ENCODE results near the gene UQCRC2.
"Not testable (repeated sequence)": the region's sequence is repeated elsewhere in the genome, so short reads cannot be mapped to it uniquely, and the experiment has no call there.

UQCRC2 gene

DNA sequence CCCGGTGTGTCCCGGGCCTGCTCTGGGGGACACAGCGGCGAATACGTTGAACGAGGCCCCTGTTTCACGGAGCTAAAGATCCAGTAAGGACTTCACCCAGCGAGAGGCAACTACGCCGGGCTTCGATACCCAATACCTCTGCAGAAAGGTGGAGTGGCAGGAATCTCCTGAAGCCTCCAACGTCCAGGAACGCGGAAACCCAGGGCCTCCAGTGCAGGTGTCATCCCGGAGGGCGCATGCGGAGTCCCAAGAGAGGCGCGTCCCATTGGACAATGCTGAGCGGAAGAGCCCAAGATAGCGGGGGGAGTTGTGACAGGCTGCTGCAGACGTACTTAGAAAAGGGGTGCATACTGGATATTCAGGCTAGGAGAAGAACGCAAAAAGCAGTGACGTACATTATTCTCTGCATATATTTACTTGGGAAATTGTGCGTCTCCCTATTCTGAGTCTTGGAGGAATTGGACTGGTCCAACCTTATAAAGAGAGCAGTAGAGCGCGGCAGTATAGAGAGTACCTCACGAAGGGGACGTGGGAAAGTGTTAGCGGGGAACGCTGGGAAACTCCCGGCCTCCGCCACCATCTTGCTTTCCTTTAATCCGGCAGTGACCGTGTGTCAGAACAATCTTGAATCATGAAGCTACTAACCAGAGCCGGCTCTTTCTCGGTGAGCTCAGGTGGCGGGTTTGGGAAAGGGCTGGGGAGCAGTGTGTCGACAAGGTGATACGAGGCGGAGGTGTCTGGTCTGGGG, at the start of gene UQCRC2:
Gene UQCRC2, plus strand, starts transcription at position 569 of the 748 bp plus-strand sequence. Its CDS starts 63 bp downstream, at position 632.
- peak; percentile 85 for DNase-seq (ENCODE audit: low read depth)
- TF ChIP-seq, protein P1, sequence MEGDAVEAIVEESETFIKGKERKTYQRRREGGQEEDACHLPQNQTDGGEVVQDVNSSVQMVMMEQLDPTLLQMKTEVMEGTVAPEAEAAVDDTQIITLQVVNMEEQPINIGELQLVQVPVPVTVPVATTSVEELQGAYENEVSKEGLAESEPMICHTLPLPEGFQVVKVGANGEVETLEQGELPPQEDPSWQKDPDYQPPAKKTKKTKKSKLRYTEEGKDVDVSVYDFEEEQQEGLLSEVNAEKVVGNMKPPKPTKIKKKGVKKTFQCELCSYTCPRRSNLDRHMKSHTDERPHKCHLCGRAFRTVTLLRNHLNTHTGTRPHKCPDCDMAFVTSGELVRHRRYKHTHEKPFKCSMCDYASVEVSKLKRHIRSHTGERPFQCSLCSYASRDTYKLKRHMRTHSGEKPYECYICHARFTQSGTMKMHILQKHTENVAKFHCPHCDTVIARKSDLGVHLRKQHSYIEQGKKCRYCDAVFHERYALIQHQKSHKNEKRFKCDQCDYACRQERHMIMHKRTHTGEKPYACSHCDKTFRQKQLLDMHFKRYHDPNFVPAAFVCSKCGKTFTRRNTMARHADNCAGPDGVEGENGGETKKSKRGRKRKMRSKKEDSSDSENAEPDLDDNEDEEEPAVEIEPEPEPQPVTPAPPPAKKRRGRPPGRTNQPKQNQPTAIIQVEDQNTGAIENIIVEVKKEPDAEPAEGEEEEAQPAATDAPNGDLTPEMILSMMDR (conservative IDR thresholded peaks at IDR 0.05; ENCODE audit: low read depth, low read length) = no peak
- peak within 1 kb of the TSS; percentile 100 for H3K4me3 ChIP-seq (ENCODE audit: low read length)

DNA sequence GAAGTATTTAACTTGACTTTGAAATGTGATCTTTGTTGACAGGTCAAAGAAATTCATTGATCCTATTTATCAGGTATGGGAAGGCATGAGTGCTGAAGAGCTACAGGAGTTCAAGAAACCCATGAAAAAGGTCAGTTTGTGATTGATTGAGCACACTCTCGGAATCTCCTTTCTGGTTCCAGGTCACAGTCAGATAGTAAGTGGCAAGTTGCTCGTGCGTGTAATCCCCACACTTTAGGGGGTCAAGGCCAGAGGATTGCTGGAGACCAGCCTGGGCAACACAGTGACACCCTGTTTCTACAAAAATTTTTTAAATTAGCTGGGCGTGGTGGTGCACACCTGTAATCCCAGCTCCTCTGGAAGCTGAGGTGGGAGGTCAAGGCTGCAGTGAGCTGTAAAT, 20.5 kb upstream of the UQCRC2 start:
- not testable (repeated sequence) for H3K4me3 ChIP-seq (ENCODE audit: low read length); DNase-seq (ENCODE audit: low read depth)

DNA sequence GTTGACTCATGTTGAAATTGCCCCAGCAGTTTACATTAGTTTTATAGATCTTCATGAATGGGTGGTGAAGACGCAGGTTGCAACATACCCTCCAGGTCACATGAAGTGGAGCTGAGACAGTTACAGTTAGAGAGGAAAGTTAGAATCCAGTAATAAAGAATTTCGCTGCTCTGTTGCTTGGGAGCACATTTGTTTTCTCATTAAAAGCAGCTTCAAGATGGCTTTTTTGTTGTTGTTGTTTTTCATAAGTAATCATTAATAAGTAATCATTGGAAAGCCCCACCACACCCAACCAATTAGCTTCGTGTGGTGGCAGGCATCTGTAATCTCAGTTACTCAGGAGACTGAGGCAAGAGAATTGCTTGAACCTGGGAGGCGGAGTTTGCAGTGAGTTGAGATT, 19.8 kb upstream of the UQCRC2 start:
- not testable (repeated sequence) for DNase-seq (ENCODE audit: low read depth); H3K4me3 ChIP-seq (ENCODE audit: low read length)

DNA sequence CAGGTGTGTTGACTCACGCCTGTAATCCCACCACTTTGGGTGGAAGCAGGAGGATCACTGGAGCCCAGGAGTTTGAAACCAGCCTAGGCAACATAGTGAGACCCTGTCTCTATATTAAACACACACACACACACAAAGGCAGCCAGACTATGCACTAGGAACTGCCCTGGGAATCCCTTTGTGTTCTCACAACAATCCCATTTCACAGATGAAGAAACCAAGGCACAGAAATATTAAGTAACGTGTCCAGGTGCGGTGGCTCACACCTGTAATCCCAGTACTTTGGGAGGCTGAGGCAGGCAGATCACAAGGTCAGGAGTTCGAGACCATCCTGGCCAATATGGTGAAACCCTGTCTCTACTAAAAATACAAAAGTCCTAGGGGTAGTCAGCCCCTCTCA, 19.4 kb upstream of the UQCRC2 start:
- H3K4me3 ChIP-seq (ENCODE audit: low read length); DNase-seq (ENCODE audit: low read depth): not testable (repeated sequence)

DNA sequence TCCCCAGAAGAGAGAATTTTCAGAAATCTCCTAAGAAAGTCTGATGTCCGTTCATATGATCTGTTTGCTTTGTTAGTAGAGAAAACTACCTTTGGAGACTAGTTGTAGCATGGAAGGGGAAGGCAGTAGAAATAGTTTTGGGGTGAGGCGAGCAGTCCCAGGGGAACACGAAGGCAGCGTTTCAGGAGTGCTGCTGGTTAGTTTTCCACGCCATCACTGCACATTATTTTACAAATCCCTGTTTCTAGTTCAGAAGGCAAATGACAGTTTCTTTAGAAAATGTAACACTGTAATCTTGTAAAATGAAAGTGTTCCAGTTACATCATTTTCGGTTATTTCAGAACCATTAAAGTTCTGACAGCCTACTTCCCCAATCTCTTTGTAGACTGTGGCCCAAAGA, 16.9 kb upstream of the UQCRC2 start:
- DNase-seq (ENCODE audit: low read depth) = not testable (repeated sequence)

DNA sequence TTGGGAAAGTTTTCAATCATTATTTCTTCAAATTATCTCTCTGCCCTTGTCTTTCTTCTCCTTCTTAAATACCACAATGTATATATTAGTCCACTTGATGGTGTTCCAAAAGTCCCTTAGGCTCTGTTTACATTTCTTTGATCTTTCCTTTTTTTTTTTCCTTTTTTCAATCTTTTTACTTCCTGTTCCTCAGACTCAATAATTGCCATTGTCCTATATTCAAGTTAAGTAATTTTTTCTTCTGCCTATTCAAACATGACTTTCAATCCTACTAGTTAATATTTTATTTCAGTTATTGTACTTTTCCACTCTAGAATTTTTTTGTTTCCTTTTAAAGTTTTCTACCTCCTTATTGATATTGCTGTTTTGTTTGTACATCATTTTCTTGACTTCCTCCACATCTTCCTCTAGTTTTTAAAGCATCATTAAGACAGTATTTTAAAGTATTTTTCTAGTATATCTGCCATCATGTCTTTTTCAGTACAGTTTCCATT, 15.8 kb upstream of the UQCRC2 start:
- no peak overlapping the region for H3K4me3 ChIP-seq (ENCODE audit: low read length)
- no peak for DNase-seq (ENCODE audit: low read depth)
- TF ChIP-seq, protein P1 (conservative IDR thresholded peaks at IDR 0.05; ENCODE audit: low read depth, low read length) = no peak

More for the DNA sequence above, 16.9 kb upstream of the UQCRC2 start:
- not testable (repeated sequence) for H3K4me3 ChIP-seq (ENCODE audit: low read length)

DNA sequence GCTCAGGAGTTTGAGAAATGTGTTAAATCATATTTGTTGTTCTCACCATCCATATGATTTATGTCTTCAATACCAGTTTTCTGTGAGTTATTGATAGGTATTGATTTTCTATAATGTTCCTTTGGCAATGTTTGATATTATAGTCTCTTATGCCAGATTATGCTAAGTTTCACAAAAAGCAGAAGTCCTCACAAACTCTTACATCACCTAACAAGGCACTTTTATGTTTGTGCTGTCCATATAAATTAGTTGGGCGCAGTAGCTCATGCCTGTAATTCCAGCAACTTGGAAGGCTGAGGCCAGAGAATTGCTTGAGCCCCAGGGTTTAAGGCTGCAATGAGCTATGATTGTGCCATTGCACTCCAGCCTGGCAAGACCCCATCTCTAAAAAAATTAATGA, 12.6 kb upstream of the UQCRC2 start:
- TF ChIP-seq, protein P1 (conservative IDR thresholded peaks at IDR 0.05; ENCODE audit: low read depth, low read length) = no peak
- H3K4me3 ChIP-seq (ENCODE audit: low read length) = no peak overlapping the region
- DNase-seq (ENCODE audit: low read depth) = no peak

DNA sequence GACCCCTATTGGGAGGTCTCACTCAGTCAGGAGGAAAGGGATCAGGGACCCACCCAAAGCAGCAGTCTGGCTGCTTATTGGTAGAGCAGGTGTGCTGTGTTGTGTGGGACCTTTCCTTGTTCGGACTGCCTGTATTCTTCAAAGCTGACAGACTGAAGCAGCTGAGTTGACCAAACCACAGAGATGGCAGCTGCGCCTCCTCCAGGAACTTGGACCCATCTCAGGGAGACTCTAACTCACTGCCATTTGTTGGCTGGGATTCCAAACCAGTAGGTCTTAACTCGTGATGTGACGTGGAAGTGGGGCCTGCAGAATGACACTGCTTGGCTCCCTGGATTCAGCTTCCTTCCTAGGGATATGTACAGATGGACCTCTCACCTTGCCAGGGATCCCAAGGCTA, 9.6 kb upstream of the UQCRC2 start:
- no peak for DNase-seq (ENCODE audit: low read depth)
- H3K4me3 ChIP-seq (ENCODE audit: low read length) = no peak overlapping the region
- TF ChIP-seq, protein P1 (conservative IDR thresholded peaks at IDR 0.05; ENCODE audit: low read depth, low read length) = no peak

DNA sequence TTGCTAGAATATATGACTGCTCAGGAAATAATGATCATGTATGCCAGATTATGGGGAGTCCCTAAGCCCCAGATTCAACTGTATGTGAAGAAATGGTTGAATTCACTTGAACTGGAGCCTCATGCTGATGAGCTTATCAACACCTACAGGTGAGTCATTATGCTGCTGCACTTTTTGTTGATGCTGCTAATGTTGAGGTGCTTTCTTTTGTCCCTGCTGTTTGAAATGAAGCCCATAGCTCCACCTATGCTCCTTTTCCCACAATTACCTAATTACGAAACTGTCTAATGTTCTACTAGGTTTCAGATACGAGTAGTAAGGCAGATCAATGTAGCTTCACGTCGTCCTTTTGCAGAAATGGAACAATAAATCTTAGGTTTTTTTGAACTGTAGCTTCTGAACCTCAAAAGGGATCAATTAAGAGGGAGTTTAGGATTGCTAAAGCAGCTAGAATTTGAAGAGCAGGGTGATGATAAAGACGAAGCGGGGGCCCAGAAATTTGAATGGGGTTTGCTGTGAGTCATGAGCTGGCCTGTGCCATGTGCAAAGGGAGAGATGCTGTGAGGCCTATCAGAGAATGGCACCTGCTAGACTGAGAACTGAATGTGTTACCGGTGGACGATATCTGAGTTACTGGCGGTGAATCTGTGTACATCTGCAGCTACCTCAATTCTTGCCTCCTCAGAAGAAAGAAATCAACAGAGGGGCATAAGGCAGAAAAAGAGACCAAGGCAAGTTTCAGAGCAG, 6.1 kb upstream of the UQCRC2 start:
- no peak for DNase-seq (ENCODE audit: low read depth)
- no peak overlapping the region for H3K4me3 ChIP-seq (ENCODE audit: low read length)
- TF ChIP-seq, protein P1 (conservative IDR thresholded peaks at IDR 0.05; ENCODE audit: low read depth, low read length) = no peak

All from retinal pigment epithelial cell (primary cell).